Islet precursor cell (in vitro differentiated cells): ENCODE results near the gene LRRC4C.

Experiments used
- DNase-seq: peaks from one replicate; pipeline ENCODE4 v3.0.0-alpha.2; 2018

The LRRC4C gene

GRCh38 chr11:40328890-40329614 is 1130.4 kb downstream of the LRRC4C start:
- peak; percentile 97 for DNase-seq

GRCh38 chr11:40323241-40323640 is 1136.2 kb downstream of the LRRC4C start:
- DNase-seq, result no peak

- DNase-seq, result no peak
These were observed 1137.9 kb downstream of the LRRC4C start for GRCh38 chr11:40321537-40321936.

GRCh38 chr11:40316171-40316570 is 1143.3 kb downstream of the LRRC4C start:
- no peak for DNase-seq

GRCh38 chr11:40315122-40315521 is 1144.3 kb downstream of the LRRC4C start:
- DNase-seq, result no peak

GRCh38 chr11:40314327-40314726 is 1145.1 kb downstream of the LRRC4C start:
- DNase-seq, result no peak

- no peak for DNase-seq
These were observed 1152.4 kb downstream of the LRRC4C start for GRCh38 chr11:40306938-40307548.

GRCh38 chr11:40302669-40303068 is 1156.8 kb downstream of the LRRC4C start:
- no peak for DNase-seq

- no peak for DNase-seq
These were observed 1164.0 kb downstream of the LRRC4C start for GRCh38 chr11:40295466-40295865.

- DNase-seq, result no peak
These were observed 1164.7 kb downstream of the LRRC4C start for GRCh38 chr11:40294741-40295140.

- DNase-seq, result no peak
These were observed 1165.1 kb downstream of the LRRC4C start for GRCh38 chr11:40294349-40294735.

GRCh38 chr11:40293655-40294348 is 1165.7 kb downstream of the LRRC4C start:
- DNase-seq, result peak; percentile 89

- DNase-seq, result no peak
These were observed 1166.5 kb downstream of the LRRC4C start for GRCh38 chr11:40292721-40293508.

- no peak for DNase-seq
These were observed 1167.7 kb downstream of the LRRC4C start for GRCh38 chr11:40291741-40292140.

GRCh38 chr11:40291329-40291728 is 1168.1 kb downstream of the LRRC4C start:
- no peak for DNase-seq

- no peak for DNase-seq
These were observed 1169.3 kb downstream of the LRRC4C start for GRCh38 chr11:40290171-40290631.

- no peak for DNase-seq
These were observed 1170.1 kb downstream of the LRRC4C start for GRCh38 chr11:40289370-40289769.

- DNase-seq, result no peak
These were observed 1171.3 kb downstream of the LRRC4C start for GRCh38 chr11:40287916-40288803.

GRCh38 chr11:40286137-40286536 is 1173.3 kb downstream of the LRRC4C start:
- no peak for DNase-seq

- DNase-seq, result no peak
These were observed 1173.9 kb downstream of the LRRC4C start for GRCh38 chr11:40285558-40285957.

GRCh38 chr11:40281052-40281580 is 1178.3 kb downstream of the LRRC4C start:
- DNase-seq, result peak; percentile 52
